WTC11 (cell line): ENCODE measurements around the gene COL13A1.

Experiments
- CTCF ChIP-seq: fragments of 200-600 bp; IDR thresholded peaks from 2 replicates; pipeline ENCODE4 v1.8.0; 2022; ENCODE audit warnings: antibody characterized with exemption
- SP1 ChIP-seq: sonication (generic); formaldehyde crosslinking; conservative IDR thresholded peaks from 2 replicates; pipeline ENCODE4 v1.8.1; 2022; ENCODE audit warnings: missing genetic modification reagents
- USF2 ChIP-seq: sonication (generic); formaldehyde crosslinking; IDR thresholded peaks from 2 replicates; pipeline ENCODE4 v1.8.1; 2023; ENCODE audit warnings: mild to moderate bottlenecking, missing genetic modification reagents, moderate library complexity
- ZSCAN18 ChIP-seq: fragments of 250-450 bp; sonication (Bioruptor Pico); IDR thresholded peaks from 2 replicates; pipeline ENCODE4 v2.1.2; 2022; ENCODE audit warnings: mild to moderate bottlenecking, moderate library complexity

GRCh38 chr10:69884686-69885085, 83.0 kb downstream of the COL13A1 start:
- TF ChIP-seq USF2 (CRISPR knock-in tag) = no peak
- no peak for TF ChIP-seq CTCF
- TF ChIP-seq ZSCAN18 = no peak
- no peak for TF ChIP-seq SP1 (CRISPR knock-in tag)
